HG03575 (cell line): ENCODE data around the gene SERBP1.

ENCODE experiments used
- ATAC-seq: cut with Tn5 transposase; IDR thresholded peaks from one replicate; pipeline ENCODE4 v1.9.1; 2021; ENCODE audit not compliant: unreplicated experiment, insufficient number of reproducible peaks, low FRiP score; ENCODE audit errors: extremely low read depth

Gene SERBP1

GRCh38 chr1:67430358-67431155, at the start of gene SERBP1:
SERBP1 (minus strand) TSS chr1:67430402; CDS start chr1:67430300, 102 bp downstream.
- ATAC-seq: peak; percentile 81

GRCh38 chr1:67479146-67479891, 49.1 kb upstream of the SERBP1 start:
- ATAC-seq: no peak

GRCh38 chr1:67476906-67477305, 46.7 kb upstream of the SERBP1 start:
- no peak for ATAC-seq

- ATAC-seq: no peak
These were observed 45.8 kb upstream of the SERBP1 start for GRCh38 chr1:67476006-67476482.

GRCh38 chr1:67472056-67472455, 41.9 kb upstream of the SERBP1 start:
- ATAC-seq: no peak

GRCh38 chr1:67469431-67469830, 39.2 kb upstream of the SERBP1 start:
- no peak for ATAC-seq

GRCh38 chr1:67468066-67468718, 38.0 kb upstream of the SERBP1 start:
- ATAC-seq: no peak

GRCh38 chr1:67465375-67465774, 35.2 kb upstream of the SERBP1 start:
- no peak for ATAC-seq

GRCh38 chr1:67464746-67465145, 34.5 kb upstream of the SERBP1 start:
- ATAC-seq: no peak

GRCh38 chr1:67464058-67464457, 33.9 kb upstream of the SERBP1 start:
- ATAC-seq: no peak

- ATAC-seq: no peak
These were observed 33.2 kb upstream of the SERBP1 start for GRCh38 chr1:67463298-67463955.

GRCh38 chr1:67460676-67461500, 30.7 kb upstream of the SERBP1 start:
- ATAC-seq: no peak

GRCh38 chr1:67459068-67459467, 28.9 kb upstream of the SERBP1 start:
- ATAC-seq: no peak

- no peak for ATAC-seq
These were observed 28.5 kb upstream of the SERBP1 start for GRCh38 chr1:67458663-67459062.

GRCh38 chr1:67457247-67457646, 27.0 kb upstream of the SERBP1 start:
- no peak for ATAC-seq

- no peak for ATAC-seq
These were observed 21.6 kb upstream of the SERBP1 start for GRCh38 chr1:67451815-67452214.

GRCh38 chr1:67451356-67451755, 21.2 kb upstream of the SERBP1 start:
- no peak for ATAC-seq

GRCh38 chr1:67446893-67447292, 16.7 kb upstream of the SERBP1 start:
- ATAC-seq: no peak
